Fibroblast of skin of right biceps (primary cell): Measurements from ENCODE around the gene B4GALT1.

Source experiments
- DNase-seq: peaks from one replicate; pipeline ENCODE4 v3.0.0-alpha.2; 2013

Gene B4GALT1

GRCh38 chr9:33117306-33117705 lies 49.8 kb downstream of the B4GALT1 start:
- peak; percentile 88 for DNase-seq

GRCh38 chr9:33116860-33117259 lies 50.3 kb downstream of the B4GALT1 start:
- peak; percentile 70 for DNase-seq

GRCh38 chr9:33114746-33115145 lies 52.4 kb downstream of the B4GALT1 start:
- no peak for DNase-seq

- no peak for DNase-seq
Observed at GRCh38 chr9:33113799-33114547, 53.2 kb downstream of the B4GALT1 start.

- DNase-seq: no peak
Observed at GRCh38 chr9:33112094-33112493, 55.0 kb downstream of the B4GALT1 start.

- DNase-seq: no peak
Observed at GRCh38 chr9:33111631-33112030, 55.5 kb downstream of the B4GALT1 start.

- DNase-seq: no peak
Observed at GRCh38 chr9:33110686-33111085, 56.5 kb downstream of the B4GALT1 start.

GRCh38 chr9:33109850-33110595 lies 57.1 kb downstream of the B4GALT1 start:
- DNase-seq: no peak

GRCh38 chr9:33109097-33109496 lies 58.0 kb downstream of the B4GALT1 start:
- no peak for DNase-seq

GRCh38 chr9:33108472-33108871 lies 58.7 kb downstream of the B4GALT1 start:
- DNase-seq: no peak

- DNase-seq: no peak
Observed at GRCh38 chr9:33107762-33108161, 59.4 kb downstream of the B4GALT1 start.

GRCh38 chr9:33106827-33107621 lies 60.1 kb downstream of the B4GALT1 start:
- peak; percentile 97 for DNase-seq

- no peak for DNase-seq
Observed at GRCh38 chr9:33106372-33106771, 60.8 kb downstream of the B4GALT1 start.

- peak; percentile 46 for DNase-seq
Observed at GRCh38 chr9:33105959-33106358, 61.2 kb downstream of the B4GALT1 start.

- DNase-seq: no peak
Observed at GRCh38 chr9:33105504-33105903, 61.6 kb downstream of the B4GALT1 start.

GRCh38 chr9:33104401-33104800 lies 62.7 kb downstream of the B4GALT1 start:
- no peak for DNase-seq

GRCh38 chr9:33103501-33104281 lies 63.4 kb downstream of the B4GALT1 start:
- no peak for DNase-seq

- DNase-seq: no peak
Observed at GRCh38 chr9:33102551-33103210, 64.5 kb downstream of the B4GALT1 start.

GRCh38 chr9:33101104-33101951 lies 65.8 kb downstream of the B4GALT1 start:
- DNase-seq: peak; percentile 93

GRCh38 chr9:33099754-33100153 lies 67.4 kb downstream of the B4GALT1 start:
- no peak for DNase-seq

- DNase-seq: no peak
Observed at GRCh38 chr9:33097192-33097591, 69.9 kb downstream of the B4GALT1 start.
